Stimulated activated CD4-positive, alpha-beta T cell treated with anti-CD3 and anti-CD28 coated beads, Interleukin-4, amount 100 ng/mL, for 48 hours (primary cell): ENCODE data around the gene IL1A.
"Not testable (repeated sequence)": the region's sequence is repeated elsewhere in the genome, so short reads cannot be mapped to it uniquely, and the experiment has no call there.

Experiments used
- DNase-seq, 2 donors: peaks; one replicate each; pipeline ENCODE4 v3.0.0-alpha.2; 2020; ENCODE audit warnings: low read depth in 2 of 2

IL1A gene

GRCh38 chr2:112784199-112785189 is at the start of gene IL1A:
IL1A (minus strand) TSS chr2:112784493; CDS start chr2:112783770, 723 bp downstream.
- no peak for DNase-seq

- no peak for DNase-seq
These were observed 49.7 kb upstream of the IL1A start for GRCh38 chr2:112833976-112834375.

- DNase-seq = not testable (repeated sequence)
These were observed 49.3 kb upstream of the IL1A start for GRCh38 chr2:112833639-112833931.

GRCh38 chr2:112832841-112833638 is 48.7 kb upstream of the IL1A start:
- no peak for DNase-seq

- no peak for DNase-seq
These were observed 47.9 kb upstream of the IL1A start for GRCh38 chr2:112831946-112832840.

GRCh38 chr2:112831513-112831845 is 47.2 kb upstream of the IL1A start:
- no peak for DNase-seq

GRCh38 chr2:112830682-112831512 is 46.6 kb upstream of the IL1A start:
- DNase-seq = no peak

- DNase-seq = no peak
These were observed 45.8 kb upstream of the IL1A start for GRCh38 chr2:112829961-112830681.

GRCh38 chr2:112829101-112829960 is 45.0 kb upstream of the IL1A start:
- DNase-seq = no peak

- no peak for DNase-seq
These were observed 44.0 kb upstream of the IL1A start for GRCh38 chr2:112828251-112828691.

- no peak for DNase-seq
These were observed 43.4 kb upstream of the IL1A start for GRCh38 chr2:112827604-112828185.

GRCh38 chr2:112827009-112827408 is 42.7 kb upstream of the IL1A start:
- no peak for DNase-seq

- DNase-seq = no peak
These were observed 41.4 kb upstream of the IL1A start for GRCh38 chr2:112825706-112826105.

- DNase-seq = no peak
These were observed 40.4 kb upstream of the IL1A start for GRCh38 chr2:112824694-112825085.

- DNase-seq = no peak
These were observed 37.4 kb upstream of the IL1A start for GRCh38 chr2:112821682-112822081.

- peak; percentile 41 to 49 for DNase-seq
These were observed 36.8 kb upstream of the IL1A start for GRCh38 chr2:112821142-112821541.

GRCh38 chr2:112820343-112820742 is 36.0 kb upstream of the IL1A start:
- DNase-seq = no peak

- DNase-seq = no peak
These were observed 34.8 kb upstream of the IL1A start for GRCh38 chr2:112819081-112819480.
